HepG2 (cell line): ENCODE results near the gene TMEM219. TPM values are rescaled to one million over a fixed set of nuclear protein-coding genes. Genes with fewer than 3 reads are reported as not detected.
A peak's percentile ranks its signal among the peaks of the same experiment; 100 is the strongest.

Source experiments
- ATAC-seq: fragments of 200-7000 bp; cut with Tn5 transposase; 3 replicates; pipeline ENCODE4 v1.9.1; 2020; ENCODE audit warnings: mild to moderate bottlenecking, moderate library complexity
- BruUV-seq: library from RNA; stranded (reverse); fragments of 400-500 nt; replicated peaks from 2 replicates; lab custom pipeline; 2021; lab: Mats Ljungman, UMichigan
- CTCF ChIA-PET: fragments of 300-600 bp; formaldehyde crosslinking; extraction: SDS; loops from one replicate; lab custom pipeline; 2021; ENCODE audit warnings: low total read pairs, inconsistent platforms, low intra/inter-chr PET ratio; lab: Yijun Ruan, JAX
- POLR2A ChIA-PET: fragments of 350-600 bp; sonication (Branson Sonifier 250); formaldehyde crosslinking; loops from one replicate; lab custom pipeline; 2020; ENCODE audit warnings: antibody characterized with exemption, inconsistent platforms; lab: Yijun Ruan, JAX
- DNase-seq: peaks from one replicate; pipeline ENCODE4 v3.0.0-alpha.2; 2015; ENCODE audit warnings: low spot score
- FAIRE-seq: peaks from 3 replicates; lab custom pipeline; 2011; peaks lifted over from hg19 to GRCh38; lab: Jason Lieb, UNC
- H2AFZ ChIP-seq: one replicate; pipeline ENCODE4 v1.6.1; 2011; ENCODE audit warnings: low read length, inconsistent platforms
- H3K27ac ChIP-seq: fragments of 300-600 bp; 3 replicates; pipeline ENCODE4 v1.8.0; 2011; ENCODE audit warnings: mixed run types, mild to moderate bottlenecking, mixed read lengths, low read length, inconsistent platforms; ENCODE audit not compliant: insufficient read depth; ENCODE audit errors: extremely low read length
- H3K27me3 ChIP-seq, 2 experiments: fragments of 200-600 bp in 1 of 2; 2 replicates in 1 of 2; 3 replicates in 1 of 2; pipeline versions ENCODE4 v1.6.0 to v1.8.0; 2011; ENCODE audit warnings: low read length in 2 of 2, mild to moderate bottlenecking in 2 of 2, moderate library complexity in 2 of 2, inconsistent platforms in 1 of 2; ENCODE audit not compliant: insufficient read depth in 2 of 2, control insufficient read depth in 1 of 2
- H3K36me3 ChIP-seq, 2 experiments: fragments of 200-600 bp in 1 of 2; replicated peaks in 1 of 2; 2 replicates in 1 of 2; 3 replicates in 1 of 2; pipeline versions ENCODE4 v1.5.1 to v1.8.0; 2011; ENCODE audit warnings: low read length in 2 of 2, inconsistent platforms in 1 of 2; ENCODE audit not compliant: insufficient read depth in 2 of 2, control insufficient read depth in 1 of 2
- H3K4me1 ChIP-seq: 2 replicates; pipeline ENCODE4 v1.5.1; 2012; ENCODE audit warnings: low read length, inconsistent platforms; ENCODE audit not compliant: insufficient read depth
- H3K4me2 ChIP-seq: 2 replicates; pipeline ENCODE4 v1.6.0; 2011; ENCODE audit warnings: low read depth, low read length, inconsistent platforms
- H3K4me3 ChIP-seq, 3 experiments: fragments of 200-600 bp in 1 of 3; sonication (generic), shearing (Covaris generic) in 1 of 3; replicated peaks in 1 of 3; 2 replicates each; pipeline ENCODE4 v1.5.1; 2011 to 2016; ENCODE audit warnings: low read length in 3 of 3, inconsistent platforms in 2 of 3, low read depth in 2 of 3, mild to moderate bottlenecking in 2 of 3, control low read depth in 1 of 3, mixed read lengths in 1 of 3; ENCODE audit not compliant: insufficient read depth in 1 of 3
- H3K79me2 ChIP-seq: one replicate; pipeline ENCODE4 v1.6.1; 2011; ENCODE audit warnings: low read length, inconsistent platforms; ENCODE audit not compliant: insufficient read depth
- H3K9ac ChIP-seq: 2 replicates; pipeline ENCODE4 v1.6.0; 2011; ENCODE audit warnings: mild to moderate bottlenecking, low read depth, low read length, inconsistent platforms; ENCODE audit not compliant: insufficient read depth
- H3K9me3 ChIP-seq: 2 replicates; pipeline ENCODE4 v1.5.1; 2012; ENCODE audit warnings: mild to moderate bottlenecking, low read length
- H4K20me1 ChIP-seq: 2 replicates; pipeline ENCODE4 v1.6.0; 2011; ENCODE audit warnings: inconsistent platforms, mild to moderate bottlenecking, low read length, moderate library complexity; ENCODE audit not compliant: insufficient read depth
- IKZF1 ChIP-seq: fragments of 450-650 bp; IDR thresholded peaks from 2 replicates; pipeline ENCODE4 v1.7.1; 2016
- LCORL ChIP-seq, 2 experiments: fragments of 450-650 bp in 1 of 2; sonication (generic) in 1 of 2; formaldehyde crosslinking in 1 of 2; IDR thresholded peaks; 2 replicates each; pipeline versions ENCODE4 v1.5.0 to v1.6.1; 2017 to 2020; ENCODE audit warnings: antibody characterized with exemption in 1 of 2, missing genetic modification reagents in 1 of 2
- NBN ChIP-seq: fragments of 450-650 bp; conservative IDR thresholded peaks from 2 replicates; pipeline ENCODE4 v1.6.1; 2017
- PLRG1 ChIP-seq: fragments of 450-650 bp; conservative IDR thresholded peaks from 2 replicates; pipeline ENCODE4 v1.6.1; 2016
- POLR2A ChIP-seq, 2 experiments: IDR thresholded peaks; 2 replicates each; pipeline ENCODE4 v1.6.1; 2011; ENCODE audit warnings: low read depth in 2 of 2, low read length in 2 of 2, mild to moderate bottlenecking in 1 of 2, moderate library complexity in 1 of 2; ENCODE audit not compliant: insufficient read depth in 1 of 2
- POLR2G ChIP-seq: fragments of 200-400 bp; formaldehyde crosslinking; IDR thresholded peaks from 2 replicates; pipeline ENCODE4 v1.6.1; 2018; ENCODE audit warnings: mild to moderate bottlenecking, low read depth, low read length, moderate library complexity
- ZNF274 ChIP-seq: sonication (generic); formaldehyde crosslinking; IDR thresholded peaks from 2 replicates; pipeline ENCODE4 v1.5.1; 2020; ENCODE audit warnings: mild to moderate bottlenecking, missing genetic modification reagents
- WGBS: methylation state at CpG from one replicate; pipeline ENCODE4 v1.1.6; 2017; ENCODE audit warnings: low lambda C conversion rate; 5-methylcytosine and 5-hydroxymethylcytosine counted together
- in situ Hi-C: cut with HindIII; loops from 2 replicates; pipeline ENCODE4 v1.10.0; 2017; ENCODE audit warnings: low pct_unique_long_range_greater_than_20kb; ENCODE audit not compliant: extremely low pct_ligation_motif_present
- intact Hi-C: fragments of 100-400 bp; cut with micrococcal nuclease; formaldehyde crosslinking; loops from one replicate; pipeline ENCODE4 v1.10.0; 2022; ENCODE audit not compliant: unreplicated experiment
- polyA plus RNA-seq, 8 experiments: library from polyadenylated mRNA; depleted of rRNA in 3 of 8; stranded (reverse) in 7 of 8; unstranded in 1 of 8; fragments of >200 nt; fragmentation: Illumina TruSeq in 4 of 8; extraction: Trizol in 4 of 8; gene quantifications; 2 replicates each; pipeline versions ENCODE4 v1.2.1 to v1.2.3, GENCODE V29; 2011 to 2016; ENCODE audit warnings: low read depth in 4 of 8, missing spikeins in 1 of 8, mixed read lengths in 1 of 8; ENCODE audit not compliant: insufficient read depth in 1 of 8
- total RNA-seq, 5 experiments: library from RNA; depleted of rRNA; stranded (reverse); fragments of >200 nt; fragmentation: Illumina TruSeq; extraction: Trizol; gene quantifications; 2 replicates each; pipeline ENCODE4 v1.2.3, GENCODE V29; 2016; ENCODE audit warnings: low read depth in 1 of 5
- TF ChIP-seq, protein P1 (sequence below): IDR thresholded peaks from 2 replicates; pipeline ENCODE4 v1.6.1; 2016

Gene TMEM219
- total and polyA plus RNA-seq, 2 of the 13 experiments (the other 11 are each of a cell fraction or from before 2014, with no cell fraction given) = 105 to 115 TPM

DNA sequence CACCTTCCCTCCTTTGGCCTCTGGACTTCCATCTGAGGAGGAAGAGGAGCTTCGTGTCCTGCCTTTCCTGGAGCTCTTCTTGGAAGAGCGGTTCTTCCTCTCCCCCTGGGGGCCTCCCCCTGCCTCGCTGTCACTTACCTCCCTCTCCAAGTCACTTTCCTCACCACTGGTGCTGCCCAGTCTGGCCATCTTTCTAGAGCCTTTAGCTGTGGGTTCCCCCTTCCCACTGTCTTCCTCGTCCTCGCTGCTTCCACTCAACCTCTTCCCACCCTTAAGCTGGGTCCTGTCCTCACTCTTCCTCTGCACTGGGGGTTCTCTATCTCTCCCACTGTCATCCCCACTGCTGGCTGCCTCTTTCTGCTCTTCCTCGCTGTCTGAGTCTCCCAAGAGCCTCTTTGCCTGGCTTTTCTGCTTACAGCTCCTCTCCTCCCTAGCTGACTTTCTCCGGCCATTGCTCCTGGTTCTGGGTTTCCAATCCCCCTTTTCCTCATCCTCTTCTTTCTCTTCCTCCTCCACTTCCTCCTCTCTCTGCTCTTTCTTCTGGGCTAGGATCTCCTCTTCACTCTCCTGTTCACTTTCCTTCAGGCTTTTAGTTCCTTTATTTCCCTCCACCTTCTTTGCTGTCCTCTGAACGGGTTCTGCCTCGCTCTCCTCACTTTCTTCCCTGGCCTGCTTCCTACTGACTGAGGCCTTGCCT, 32.2 kb downstream of the TMEM219 start:
- in situ Hi-C loops (no loop called here), intact Hi-C loops (no loop called here)
- Histone ChIP-seq H3K36me3 (peaks cover 14 to 39% of the 10 kb centered on the region in 2 experiments), H4K20me1 (no peaks in the 10 kb centered on the region), H3K4me2 (peak overlapping the region; percentile 84; the same call in 1 of the 2 replicates), H3K4me3 (no peak overlapping the region), H3K27me3 (peaks cover 0 to 5% of the 10 kb centered on the region in 2 experiments; a peak in 1 of 5 replicates), H2AFZ (no peak overlapping the region), H3K9ac (0 out of 2 replicates have a peak overlapping the region, but pooled peaks have one; percentile 85), H3K9me3 (no peaks in the 10 kb centered on the region), H3K4me1 (peaks cover 24% of the 10 kb centered on the region), H3K79me2 (peaks cover 9% of the 10 kb centered on the region), H3K27ac (peak overlapping the region; percentile 87)
- no peak for DNase-seq
- 0 out of 2 replicates have a peak, but pooled peaks have one; percentile 38 for TF ChIP-seq IKZF1
- TF ChIP-seq LCORL (IDR thresholded peaks at IDR 0.05) = 0 out of 2 replicates have a peak, but pooled peaks have one; percentile 7
- no peak for TF ChIP-seq LCORL (CRISPR knock-in tag; IDR thresholded peaks at IDR 0.05)
- 0 out of 2 replicates have a peak, but pooled peaks have one; percentile 10 for TF ChIP-seq NBN
- TF ChIP-seq ZNF274 = no peak
- peak in 1 of 2 experiments; percentile 24; a peak in 1 of 4 replicates for TF ChIP-seq POLR2A (IDR thresholded peaks at IDR 0.05; ENCODE audit: insufficient read depth in 1 of 2, low read depth in 2 of 2, low read length in 2 of 2)
- TF ChIP-seq, protein P1, sequence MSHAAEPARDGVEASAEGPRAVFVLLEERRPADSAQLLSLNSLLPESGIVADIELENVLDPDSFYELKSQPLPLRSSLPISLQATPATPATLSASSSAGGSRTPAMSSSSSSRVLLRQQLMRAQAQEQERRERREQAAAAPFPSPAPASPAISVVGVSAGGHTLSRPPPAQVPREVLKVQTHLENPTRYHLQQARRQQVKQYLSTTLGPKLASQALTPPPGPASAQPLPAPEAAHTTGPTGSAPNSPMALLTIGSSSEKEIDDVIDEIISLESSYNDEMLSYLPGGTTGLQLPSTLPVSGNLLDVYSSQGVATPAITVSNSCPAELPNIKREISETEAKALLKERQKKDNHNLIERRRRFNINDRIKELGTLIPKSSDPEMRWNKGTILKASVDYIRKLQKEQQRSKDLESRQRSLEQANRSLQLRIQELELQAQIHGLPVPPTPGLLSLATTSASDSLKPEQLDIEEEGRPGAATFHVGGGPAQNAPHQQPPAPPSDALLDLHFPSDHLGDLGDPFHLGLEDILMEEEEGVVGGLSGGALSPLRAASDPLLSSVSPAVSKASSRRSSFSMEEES (CRISPR knock-in tag) = no peak
- TF ChIP-seq PLRG1 = no peak
- peak; percentile 17; the same call in 1 of the 2 replicates for TF ChIP-seq POLR2G
- no TSS peak for BruUV-seq
- no peak for ATAC-seq
- FAIRE-seq = no peak
- WGBS = 97% methylated on average over 9 of the region's 9 CpGs
- POLR2A ChIA-PET = interaction anchor here (0.6 to 2.0 kb wide), 4 partner anchors 21 to 186 kb away, joined by 3 to 10 read pairs (median 6); partner anchors contain the start of genes KCTD13 and TAOK2
- CTCF ChIA-PET = no interaction called here
